DMS79 (cell line): ENCODE measurements around the gene AFG1L.
"Not testable (repeated sequence)": the region's sequence is repeated elsewhere in the genome, so short reads cannot be mapped to it uniquely, and the experiment has no call there.

Experiments
- DNase-seq: peaks from one replicate; lab custom pipeline; 2025; lab: John Stamatoyannopoulos, UW

AFG1L gene

DNA sequence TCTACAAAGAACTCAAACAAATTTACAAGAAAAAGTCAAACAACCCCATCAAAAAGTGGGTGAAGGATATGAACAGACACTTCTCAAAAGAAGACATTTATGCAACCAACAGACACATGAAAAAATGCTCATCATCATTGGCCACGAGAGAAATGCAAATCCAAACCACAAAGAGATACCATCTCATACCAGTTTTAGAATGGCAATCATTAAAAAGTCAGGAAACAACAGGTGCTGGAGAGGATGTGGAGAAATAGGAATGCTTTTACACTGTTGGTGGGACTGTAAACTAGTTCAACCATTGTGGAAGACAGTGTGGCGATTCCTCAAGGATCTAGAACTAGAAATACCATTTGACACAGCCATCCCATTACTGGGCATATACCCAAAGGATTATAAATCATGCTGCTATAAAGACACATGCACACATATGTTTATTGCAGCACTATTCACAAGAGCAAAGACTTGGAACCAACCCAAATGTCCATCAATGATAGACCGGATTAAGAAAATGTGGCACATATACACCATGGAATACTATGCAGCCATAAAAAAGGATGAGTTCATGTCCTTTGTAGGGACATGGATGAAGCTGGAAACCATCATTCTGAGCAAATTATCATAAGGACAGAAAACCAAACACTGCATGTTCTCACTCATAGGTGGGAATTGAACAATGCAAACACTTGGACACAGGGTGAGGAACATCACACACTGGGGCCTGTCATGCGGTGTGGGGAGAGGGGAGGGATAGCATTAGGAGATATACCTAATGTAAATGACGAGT is 121.4 kb downstream of the AFG1L start:
- DNase-seq = not testable (repeated sequence)

DNA sequence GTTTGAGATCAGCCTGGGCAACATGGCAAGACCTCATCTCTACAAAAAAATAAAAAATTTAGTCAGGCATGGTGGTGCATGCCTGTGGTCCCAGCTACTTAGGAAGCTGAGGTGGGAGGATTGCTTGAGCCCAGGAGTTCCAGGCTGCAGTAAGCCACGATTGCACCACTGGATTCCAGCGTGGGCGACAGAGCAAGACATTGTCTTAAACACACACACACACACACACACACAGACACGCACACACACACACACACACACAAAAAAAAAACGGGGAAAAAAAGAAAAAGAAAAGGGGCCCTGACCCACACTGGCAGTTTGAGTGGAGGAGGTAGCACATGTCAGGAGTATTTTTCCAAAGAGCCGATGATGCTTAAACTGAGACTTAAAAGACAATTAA is 122.2 kb downstream of the AFG1L start:
- DNase-seq = no peak

DNA sequence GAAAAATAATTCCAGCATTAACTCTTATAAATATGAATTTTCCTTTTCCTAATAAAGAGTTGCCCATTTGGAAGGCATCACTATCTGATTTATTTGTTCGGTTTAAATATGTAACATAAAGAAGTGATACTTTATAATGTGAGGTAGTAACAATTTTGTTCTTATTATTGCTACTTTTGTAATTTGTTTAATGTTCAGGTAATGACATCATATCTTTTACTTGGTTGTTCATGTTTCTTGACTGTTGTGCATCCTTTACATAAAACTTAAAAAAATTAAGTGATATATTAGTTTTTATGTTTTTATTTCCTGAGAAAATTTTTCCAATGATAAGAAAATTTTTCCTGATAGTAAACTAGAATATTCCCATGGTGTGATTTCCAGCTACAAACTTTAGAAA is 124.6 kb downstream of the AFG1L start:
- DNase-seq = no peak

DNA sequence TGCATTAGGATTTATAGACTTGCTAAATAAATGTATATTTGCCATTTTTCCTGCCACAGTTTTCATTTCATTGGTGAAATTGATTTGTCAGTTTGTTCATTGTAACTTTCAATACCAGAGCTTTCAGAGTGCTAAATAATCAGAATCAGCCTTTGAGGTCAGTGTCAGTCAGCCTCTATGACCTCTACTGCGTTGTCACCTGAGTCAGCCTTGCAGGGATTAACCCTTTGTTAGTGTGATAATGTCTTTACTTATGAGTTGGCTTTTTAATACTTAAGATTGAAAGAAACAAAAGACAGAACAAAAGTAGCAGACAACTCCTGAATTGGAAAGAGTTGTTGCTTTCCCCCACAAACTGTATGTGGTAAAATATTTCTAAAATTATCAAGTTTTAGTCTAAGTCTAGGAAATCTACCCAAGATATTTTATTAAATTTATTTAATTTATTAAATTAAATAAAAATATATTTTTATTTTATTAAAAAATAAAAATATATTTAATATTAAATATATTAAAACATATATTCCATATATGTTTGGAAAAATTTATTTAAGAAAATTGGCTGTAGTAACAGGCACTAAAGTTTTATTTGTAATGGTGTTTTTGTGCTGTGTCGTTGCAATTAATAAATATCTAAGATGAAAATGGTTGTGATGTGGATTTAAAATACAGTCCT is 125.2 kb downstream of the AFG1L start:
- DNase-seq = no peak

DNA sequence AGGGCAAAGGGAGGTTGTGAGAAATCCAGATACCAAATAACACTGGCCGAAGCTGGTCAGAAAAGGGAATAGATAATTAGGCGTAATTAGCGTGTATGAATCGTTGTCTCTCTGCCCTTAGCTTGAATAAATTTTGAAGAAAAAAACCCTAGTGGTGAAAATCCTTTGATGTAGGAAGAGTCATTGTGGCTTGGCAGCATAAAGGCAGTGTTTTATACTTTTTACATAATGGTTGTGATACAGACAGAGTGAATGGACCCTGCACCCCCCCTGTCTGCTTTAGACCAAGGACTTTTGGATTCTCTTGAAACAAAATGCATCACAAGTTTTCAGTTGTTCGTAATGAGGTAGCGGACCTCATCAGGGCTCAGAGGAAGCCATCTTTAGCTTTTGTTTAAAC is 126.5 kb downstream of the AFG1L start:
- DNase-seq = no peak

DNA sequence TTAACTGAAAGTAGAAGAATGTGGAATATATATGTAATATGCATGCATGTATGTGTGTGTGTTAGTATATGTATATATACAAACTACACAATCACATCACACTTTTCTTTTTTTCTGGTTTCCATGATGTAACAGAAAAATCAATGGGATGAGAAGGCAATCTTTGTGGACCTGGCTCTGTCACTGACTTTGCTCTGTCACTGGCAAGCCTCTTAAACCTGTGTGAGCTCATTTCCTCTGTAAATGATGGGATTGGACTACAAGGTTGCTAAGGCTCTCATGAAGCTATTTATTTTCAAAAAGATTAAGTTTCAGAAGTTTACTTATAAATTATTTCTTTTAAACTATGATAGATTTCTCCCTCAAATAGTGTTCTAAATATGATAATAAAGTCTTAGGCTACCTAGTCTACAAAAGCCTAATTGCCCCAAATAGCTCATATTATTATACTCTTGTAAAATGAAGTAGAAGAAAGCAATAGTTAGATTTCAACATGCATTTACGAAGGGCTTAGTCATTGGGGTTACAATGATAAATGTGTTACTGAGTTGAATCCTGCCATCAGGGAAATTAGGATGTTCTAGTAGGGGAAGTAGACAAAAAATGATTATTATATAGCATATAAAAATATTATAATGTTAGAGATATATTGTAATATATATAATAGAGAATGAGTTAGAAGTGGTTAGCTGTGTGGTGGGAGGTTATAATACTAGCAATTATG is 129.3 kb downstream of the AFG1L start:
- DNase-seq = no peak

DNA sequence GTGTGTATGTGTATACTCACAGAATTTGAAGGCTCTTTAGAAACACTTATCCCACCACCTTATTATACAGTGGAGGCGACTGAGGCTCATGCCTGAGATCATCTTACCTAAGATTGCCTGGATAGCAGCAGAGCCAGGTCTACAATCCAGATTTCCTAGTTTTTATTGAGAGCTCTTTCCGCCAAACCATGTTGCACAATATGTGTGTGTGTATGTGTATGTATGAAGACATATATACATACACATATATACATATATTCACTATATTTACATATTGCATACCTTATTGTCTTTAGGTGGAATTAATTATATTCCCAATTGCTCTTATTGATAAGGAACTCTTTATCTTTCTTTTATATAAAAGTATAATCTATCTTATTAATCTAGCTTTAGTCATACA is 130.6 kb downstream of the AFG1L start:
- no peak for DNase-seq

DNA sequence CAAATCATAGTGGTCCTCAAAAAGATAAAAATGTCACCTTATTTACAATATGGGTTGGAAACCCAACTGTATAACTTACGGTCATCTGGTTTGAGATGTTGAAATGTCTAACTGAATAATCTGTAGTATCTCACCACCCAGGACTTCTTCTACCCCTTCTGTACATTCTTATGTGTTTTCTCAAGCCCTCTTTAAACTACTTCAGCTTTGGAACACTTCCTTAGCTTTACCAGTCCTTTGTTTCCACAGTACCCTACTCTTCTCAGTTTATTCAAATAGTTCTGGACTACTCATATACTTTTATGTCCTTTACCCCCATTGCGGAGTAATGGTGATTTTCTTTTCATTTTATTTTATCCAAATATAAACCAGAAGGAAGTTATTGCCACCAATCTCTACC is 137.3 kb downstream of the AFG1L start:
- no peak for DNase-seq

DNA sequence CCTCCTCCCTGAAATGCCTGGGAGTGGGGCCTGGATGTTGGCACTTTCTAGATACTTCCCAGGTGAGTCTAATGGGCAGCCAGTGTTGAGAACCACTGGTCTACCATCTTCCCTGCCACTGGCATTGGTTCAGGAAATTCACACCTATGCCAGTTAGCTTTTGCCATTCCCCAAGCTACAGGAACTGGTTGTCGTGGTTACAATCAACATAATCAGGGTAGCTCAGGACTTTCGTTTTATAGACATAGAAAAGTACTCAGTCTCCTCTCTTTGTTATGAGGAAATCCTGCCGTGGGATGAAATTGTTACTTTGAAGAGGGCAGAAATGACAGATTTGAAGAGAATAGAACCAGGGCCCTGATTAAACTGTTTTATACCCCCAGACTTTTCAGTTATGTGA is 137.9 kb downstream of the AFG1L start:
- DNase-seq = no peak

DNA sequence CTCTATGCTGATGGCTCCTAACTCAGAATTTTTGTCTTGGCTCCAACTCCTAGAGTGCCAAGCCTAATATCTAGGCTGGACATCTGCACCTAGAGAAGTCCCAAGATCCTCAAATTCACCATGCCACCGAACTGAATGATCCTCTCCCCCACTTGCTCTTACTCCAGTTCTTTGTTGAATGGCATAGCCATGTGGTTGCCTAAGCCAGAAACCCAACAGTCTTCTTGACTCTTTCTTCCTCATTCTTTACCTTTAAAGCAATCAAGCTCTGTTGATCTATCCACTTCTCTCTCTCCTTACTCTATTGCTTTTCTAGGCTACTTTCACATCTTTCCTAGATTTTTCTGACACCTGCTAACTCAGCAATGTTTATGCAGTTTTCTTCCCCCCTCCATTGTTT is 139.4 kb downstream of the AFG1L start:
- DNase-seq = no peak

DNA sequence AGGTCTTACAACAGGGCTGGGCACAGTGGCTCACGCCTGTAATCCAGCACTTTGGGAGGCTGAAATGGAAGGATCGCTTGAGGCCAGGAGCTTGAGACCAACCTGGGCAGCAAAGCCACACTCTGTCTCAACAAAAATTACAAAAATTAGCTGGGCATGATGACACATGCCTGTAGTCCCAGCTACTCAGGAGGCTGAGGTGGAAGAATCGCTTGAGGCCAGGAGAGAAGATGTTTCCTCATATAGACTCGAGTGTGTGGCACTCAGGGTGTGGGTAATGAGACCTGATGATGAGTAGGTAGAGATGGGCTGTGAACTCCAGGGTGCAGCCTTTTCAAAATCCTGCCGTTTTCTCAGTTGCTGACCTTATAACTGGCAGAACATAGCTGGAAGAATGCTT is 140.5 kb downstream of the AFG1L start:
- no peak for DNase-seq

DNA sequence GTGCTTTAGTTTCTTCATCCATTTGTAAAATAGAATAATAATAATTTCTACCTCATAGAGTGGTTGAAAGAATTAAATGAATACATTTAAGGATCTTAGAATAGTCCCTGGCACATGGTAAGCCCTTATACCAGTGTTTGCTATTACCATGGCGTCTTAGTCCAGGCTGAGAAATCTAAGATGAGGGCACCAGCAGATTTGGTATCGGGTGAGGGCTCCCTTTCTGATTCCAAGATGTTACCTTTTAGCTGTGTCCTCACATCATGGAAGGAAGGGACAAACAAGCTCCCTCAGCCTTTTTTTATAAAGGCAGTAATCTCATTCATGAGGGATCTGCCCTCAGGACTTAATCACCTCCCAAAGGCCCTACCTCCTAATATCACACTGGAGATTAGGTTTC is 141.9 kb downstream of the AFG1L start:
- no peak for DNase-seq

DNA sequence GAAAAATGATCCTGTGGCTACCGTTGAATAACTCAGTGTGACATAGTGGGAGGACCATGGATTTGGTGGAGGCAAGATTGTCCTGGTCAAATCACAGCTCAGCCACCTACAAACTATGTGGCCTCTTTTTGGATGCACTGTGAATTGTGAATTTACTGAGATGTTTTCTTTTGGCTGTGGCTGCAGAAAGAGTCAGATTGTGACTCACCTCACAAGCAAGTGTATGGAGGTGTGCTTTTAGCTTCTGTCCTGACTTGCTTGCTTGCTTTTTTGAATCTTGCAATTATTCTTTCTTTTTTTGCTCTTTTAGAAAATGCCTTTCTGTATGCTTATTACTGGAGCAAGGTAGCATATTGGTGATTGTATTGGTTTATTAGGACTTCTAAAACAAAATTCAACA is 143.0 kb downstream of the AFG1L start:
- DNase-seq = no peak

DNA sequence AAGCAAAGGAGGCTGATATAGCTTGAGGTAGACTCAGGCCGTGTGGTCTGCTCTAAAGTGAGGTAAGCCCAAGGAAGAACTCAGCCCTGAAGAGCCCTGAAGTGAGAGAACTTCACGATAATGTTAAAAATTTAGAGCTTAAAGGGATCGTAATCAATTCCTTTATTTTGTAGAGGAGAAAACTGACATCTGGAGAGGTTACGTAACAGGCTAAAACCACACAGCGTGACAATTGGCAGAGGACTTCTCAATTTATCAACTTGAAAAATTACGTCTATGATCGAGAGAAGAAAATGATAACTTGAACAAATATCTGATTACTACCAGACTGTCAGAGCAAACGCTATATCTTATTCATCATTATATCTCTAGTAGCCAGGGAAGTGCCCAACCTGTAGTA is 144.1 kb downstream of the AFG1L start:
- no peak for DNase-seq

DNA sequence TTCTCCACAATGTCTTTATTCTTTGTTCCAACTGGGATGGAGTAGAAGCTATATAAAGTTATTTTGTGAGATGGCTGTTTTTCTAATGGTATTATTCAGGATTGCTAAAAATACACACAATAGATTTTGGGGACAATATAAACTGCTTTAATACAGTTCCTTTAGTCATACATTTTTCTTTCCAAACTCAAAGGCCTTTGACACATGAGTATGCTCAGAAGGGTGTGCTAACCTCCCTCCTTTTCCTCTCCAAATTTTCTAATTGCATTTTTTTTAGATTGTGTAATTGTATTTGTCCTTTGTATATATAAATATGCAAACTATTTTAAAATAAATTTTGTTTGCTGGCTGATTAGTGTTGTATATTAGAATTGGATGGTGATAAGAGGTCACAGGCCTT is 146.3 kb downstream of the AFG1L start:
- DNase-seq = no peak

DNA sequence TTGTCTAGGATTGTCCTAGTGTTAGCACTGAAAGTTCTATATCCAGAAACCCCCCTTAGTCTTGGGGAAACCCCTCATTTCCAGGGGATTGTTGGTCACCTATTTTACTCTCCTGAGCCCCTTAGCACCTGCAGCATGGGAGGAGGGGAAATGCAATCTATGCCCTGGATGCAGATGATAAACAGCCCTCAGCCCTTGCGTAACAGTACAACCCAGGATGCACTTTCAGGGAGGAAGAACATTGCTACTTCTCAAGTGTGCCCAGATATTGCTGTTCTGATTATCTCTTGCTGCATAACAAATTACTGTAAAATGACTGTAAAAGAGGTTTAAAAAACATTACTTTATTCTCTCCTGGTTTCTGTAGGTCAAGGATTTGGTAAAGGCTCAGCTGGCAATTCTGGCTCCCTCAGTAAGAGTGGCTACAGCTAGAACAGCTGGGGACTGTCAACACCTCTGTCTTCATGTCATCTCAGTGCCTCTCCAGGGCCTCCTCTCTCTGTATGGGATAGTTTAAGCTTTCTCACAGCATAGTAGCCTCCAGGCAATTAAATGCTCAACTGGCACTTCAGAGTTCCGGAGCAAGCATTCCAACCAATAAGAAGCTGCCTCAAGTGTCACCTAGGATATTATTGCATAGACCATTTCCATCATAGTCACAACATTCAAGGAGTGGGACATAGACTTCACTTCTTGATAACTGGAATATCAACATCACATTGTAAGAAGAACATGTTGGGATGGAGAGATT is 148.1 kb downstream of the AFG1L start:
- DNase-seq = no peak

DNA sequence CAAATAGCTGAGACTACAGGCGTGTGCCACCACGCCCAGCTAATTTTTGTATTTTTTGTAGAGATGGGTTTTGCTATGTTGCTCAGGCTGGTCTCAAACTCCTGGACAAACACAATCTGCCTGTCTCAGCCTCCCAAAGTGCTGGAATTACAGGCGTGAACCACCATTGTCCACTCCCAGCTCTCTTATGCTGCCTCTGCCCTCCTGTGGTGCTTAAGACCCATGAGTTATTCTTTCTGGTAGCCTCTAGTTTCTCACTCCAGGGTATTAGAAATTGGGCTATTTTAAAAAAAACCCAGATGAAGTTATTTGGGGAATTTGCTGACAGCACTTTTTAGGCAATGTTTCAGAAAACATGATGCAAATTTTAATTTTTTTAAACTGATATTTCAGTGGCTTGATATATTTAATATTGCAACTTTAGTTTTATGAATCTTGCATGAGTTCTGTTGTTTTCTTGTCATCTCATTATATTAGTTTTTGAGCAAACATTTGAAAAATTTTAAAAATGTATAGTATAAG is 151.8 kb downstream of the AFG1L start:
- no peak for DNase-seq

DNA sequence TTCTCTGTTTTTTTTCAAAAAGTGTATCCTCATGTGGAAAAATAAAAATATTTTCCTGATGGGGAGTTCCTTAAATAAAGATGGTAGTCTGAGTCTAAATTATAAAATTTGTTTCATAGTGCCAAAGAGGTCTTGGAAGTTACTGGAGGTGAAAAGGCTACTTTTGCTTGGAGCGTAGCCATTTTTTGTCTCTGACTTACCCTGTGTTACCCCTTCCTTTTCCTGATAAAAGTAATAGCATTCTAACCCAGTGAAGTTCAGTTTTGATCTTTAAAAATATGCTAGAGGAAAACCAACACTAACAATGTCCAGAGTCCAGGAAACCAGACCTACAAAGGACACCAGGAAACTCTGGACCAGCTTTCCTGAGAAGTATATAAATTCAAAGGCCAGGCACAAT is 153.6 kb downstream of the AFG1L start:
- no peak for DNase-seq

DNA sequence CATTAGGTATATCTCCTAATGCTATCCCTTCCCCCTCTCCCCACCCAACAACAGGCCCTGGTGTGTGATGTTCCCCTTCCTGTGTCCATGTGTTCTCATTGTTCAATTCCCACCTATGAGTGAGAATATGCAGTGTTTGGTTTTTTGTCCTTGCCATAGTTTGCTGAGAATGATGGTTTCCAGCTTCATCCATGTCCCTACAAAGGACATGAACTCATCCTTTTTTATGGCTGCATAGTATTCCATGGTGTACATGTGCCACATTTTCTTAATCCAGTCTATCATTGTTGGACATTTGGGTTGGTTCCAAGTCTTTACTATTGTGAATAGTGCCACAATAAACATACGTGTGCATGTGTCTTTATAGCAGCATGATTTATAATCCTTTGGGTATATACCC is 154.9 kb downstream of the AFG1L start:
- not testable (repeated sequence) for DNase-seq

DNA sequence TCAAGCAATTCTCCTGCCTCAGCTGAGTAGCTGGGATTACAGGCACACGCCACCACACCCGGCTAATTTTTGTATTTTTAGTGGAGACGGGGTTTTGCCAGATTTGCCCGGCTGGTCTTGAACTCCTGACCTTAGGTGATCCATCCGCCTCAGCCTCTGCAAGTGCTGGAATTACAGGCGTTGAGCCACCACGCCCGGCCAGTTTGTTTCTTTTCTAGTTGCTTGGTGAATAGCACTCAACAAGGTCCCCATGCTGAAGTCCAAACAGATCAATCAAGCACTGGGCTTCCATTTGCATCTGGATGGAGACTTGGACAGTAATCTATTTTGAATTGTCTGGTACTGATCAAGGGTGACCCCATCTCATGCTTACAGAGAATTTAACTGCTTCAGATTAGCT is 157.0 kb downstream of the AFG1L start:
- no peak for DNase-seq

DNA sequence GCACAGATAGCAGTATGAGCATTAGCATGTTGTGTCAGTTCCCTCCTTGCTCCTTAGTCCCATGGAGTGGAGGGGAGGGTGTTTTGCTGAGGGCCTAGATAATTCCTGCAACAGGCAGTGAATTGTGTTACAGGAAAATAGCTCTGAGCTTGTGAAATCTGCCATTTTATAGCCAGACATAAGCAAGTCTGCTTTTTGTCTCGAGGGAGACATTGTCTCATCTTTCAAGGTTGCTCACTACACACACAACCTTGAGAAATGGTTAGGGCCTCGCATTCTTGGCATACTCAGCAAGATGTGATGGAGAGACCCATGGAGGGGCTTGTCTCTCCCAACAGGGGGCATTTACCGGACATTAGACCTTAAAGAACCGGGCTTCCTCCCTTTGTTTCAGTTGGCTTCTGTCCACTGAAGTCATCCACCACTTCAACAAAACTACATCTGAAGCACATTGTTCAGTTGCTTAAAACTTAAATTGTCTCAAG is 157.9 kb downstream of the AFG1L start:
- no peak for DNase-seq

DNA sequence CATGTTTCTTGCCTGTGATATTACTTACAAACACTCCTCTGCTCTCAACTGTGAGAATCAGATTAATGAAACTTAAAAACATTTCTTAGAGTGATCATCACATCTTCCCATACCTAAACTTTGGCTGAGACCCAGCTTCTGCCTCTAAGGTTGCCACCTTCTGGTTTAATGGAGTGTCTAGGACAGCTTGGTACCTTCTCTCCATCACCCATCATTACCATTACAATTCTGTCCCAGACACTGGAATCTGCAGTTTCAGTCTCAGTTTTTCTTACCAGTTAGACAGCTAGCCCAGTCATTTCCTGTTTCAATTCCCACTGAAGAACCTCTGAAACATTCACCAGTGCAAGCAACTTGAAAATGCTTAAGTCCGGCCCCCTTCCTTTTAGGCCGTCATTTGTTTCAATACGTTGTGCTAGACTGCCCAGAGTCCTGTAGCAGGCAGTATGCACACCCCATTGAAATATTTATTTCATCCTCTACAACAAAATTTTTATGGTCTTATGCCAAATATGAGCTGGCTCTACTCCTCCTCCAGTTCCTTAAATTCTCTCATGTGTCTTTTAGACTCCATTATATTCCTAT is 158.8 kb downstream of the AFG1L start:
- DNase-seq = no peak
